Measurements from ENCODE around the gene RPS6KB1. TPM values are rescaled to one million over a fixed set of nuclear protein-coding genes. Genes with fewer than 3 reads are reported as not detected.

RPS6KB1 gene
- total RNA-seq, 1 experiment from 2014 or later = 21.6 TPM

DNA sequence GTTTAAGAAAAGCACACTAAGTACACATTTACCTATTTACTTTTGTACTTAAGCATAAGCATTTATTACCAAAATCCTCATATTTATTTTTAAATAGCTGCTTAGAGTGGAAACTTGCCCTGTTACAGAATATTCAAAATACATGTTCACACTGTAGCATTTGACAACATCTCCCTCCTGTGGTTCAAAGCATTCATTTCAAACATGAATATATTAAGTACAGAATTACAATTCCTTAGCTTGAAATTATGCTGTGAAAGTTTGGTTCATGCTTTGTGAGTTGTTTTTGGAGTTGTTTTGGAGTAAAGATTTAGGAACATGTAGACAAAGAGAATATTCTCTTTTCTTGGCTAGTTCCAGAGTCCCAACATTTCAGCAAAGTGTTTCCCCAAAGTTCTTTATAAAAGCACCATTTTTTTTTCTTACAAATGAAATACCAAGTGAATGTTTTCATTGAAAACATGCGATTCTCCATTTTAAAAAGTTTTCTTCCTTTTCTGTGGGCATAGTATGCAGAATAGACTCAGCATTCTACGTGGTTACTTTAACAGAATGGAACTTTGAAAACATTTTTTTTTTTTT lies 33.4 kb upstream of the RPS6KB1 start (continued):
- no peak for TF ChIP-seq E2F4 (CRISPR knock-in tag; IDR thresholded peaks at IDR 0.05; ENCODE audit: borderline replicate concordance, low read depth)
- TF ChIP-seq ZNF512 (CRISPR knock-in tag; IDR thresholded peaks at IDR 0.05; ENCODE audit: borderline replicate concordance) = no peak
- no peak for TF ChIP-seq NFE2L1 (CRISPR knock-in tag; IDR thresholded peaks at IDR 0.05)
- TF ChIP-seq ELF4 (CRISPR knock-in tag; IDR thresholded peaks at IDR 0.05; ENCODE audit: low read depth) = no peak

DNA sequence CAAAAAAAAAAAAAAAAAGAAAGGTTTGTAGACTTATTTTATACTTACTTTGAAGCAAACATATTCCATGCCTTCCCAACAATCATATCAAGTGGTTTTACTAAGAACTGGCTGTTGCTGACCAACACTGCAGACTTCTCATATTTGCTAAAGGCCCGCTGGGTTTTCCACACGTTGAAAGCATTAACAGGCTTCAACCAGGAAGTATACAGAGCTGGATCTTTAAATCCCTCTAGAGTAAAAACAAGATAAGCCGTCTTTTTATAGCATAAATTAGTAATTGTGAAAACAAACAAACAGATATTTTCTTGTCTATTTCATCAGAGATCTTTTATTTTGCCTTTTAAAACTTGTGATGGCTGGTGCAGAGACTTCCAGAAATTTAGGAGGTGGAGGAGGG lies 29.3 kb upstream of the RPS6KB1 start:
- H3K4me1 Mint-ChIP-seq = no peaks in the 10 kb centered on the region
- CTCF ChIA-PET = no interaction called here
- ATAC-seq (no peak), DNase-seq (ENCODE audit: low spot score) (no peak)
- TF ChIP-seq ZNF263 (CRISPR knock-in tag; IDR thresholded peaks at IDR 0.05; ENCODE audit: low read depth) (no peak), ZBTB21 (CRISPR knock-in tag; IDR thresholded peaks at IDR 0.05; ENCODE audit: borderline replicate concordance) (no peak), ATF1 (CRISPR knock-in tag; IDR thresholded peaks at IDR 0.05) (no peak), NR3C1 (CRISPR knock-in tag; conservative IDR thresholded peaks at IDR 0.05; ENCODE audit: low read depth) (no peak), JUN (CRISPR knock-in tag; IDR thresholded peaks at IDR 0.05) (no peak), IRF2 (CRISPR knock-in tag; IDR thresholded peaks at IDR 0.05; ENCODE audit: borderline replicate concordance, low read depth) (no peak), E2F4 (CRISPR knock-in tag; IDR thresholded peaks at IDR 0.05; ENCODE audit: borderline replicate concordance, low read depth) (no peak), ZNF121 (CRISPR knock-in tag; IDR thresholded peaks at IDR 0.05) (no peak), FOXJ3 (CRISPR knock-in tag; IDR thresholded peaks at IDR 0.05; ENCODE audit: borderline replicate concordance) (no peak), JAZF1 (CRISPR knock-in tag; IDR thresholded peaks at IDR 0.05) (no peak), CDX4 (CRISPR knock-in tag; IDR thresholded peaks at IDR 0.05; ENCODE audit: borderline replicate concordance) (no peak), SMAD4 (CRISPR knock-in tag; IDR thresholded peaks at IDR 0.05) (no peak), ESRRA (CRISPR knock-in tag; IDR thresholded peaks at IDR 0.05; ENCODE audit: borderline replicate concordance) (no peak), GABPB1 (CRISPR knock-in tag; IDR thresholded peaks at IDR 0.05) (no peak)
- TF ChIP-seq, protein P1, sequence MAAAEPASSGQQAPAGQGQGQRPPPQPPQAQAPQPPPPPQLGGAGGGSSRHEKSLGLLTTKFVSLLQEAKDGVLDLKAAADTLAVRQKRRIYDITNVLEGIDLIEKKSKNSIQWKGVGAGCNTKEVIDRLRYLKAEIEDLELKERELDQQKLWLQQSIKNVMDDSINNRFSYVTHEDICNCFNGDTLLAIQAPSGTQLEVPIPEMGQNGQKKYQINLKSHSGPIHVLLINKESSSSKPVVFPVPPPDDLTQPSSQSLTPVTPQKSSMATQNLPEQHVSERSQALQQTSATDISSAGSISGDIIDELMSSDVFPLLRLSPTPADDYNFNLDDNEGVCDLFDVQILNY (CRISPR knock-in tag; IDR thresholded peaks at IDR 0.05) = no peak
- TF ChIP-seq, protein P2, sequence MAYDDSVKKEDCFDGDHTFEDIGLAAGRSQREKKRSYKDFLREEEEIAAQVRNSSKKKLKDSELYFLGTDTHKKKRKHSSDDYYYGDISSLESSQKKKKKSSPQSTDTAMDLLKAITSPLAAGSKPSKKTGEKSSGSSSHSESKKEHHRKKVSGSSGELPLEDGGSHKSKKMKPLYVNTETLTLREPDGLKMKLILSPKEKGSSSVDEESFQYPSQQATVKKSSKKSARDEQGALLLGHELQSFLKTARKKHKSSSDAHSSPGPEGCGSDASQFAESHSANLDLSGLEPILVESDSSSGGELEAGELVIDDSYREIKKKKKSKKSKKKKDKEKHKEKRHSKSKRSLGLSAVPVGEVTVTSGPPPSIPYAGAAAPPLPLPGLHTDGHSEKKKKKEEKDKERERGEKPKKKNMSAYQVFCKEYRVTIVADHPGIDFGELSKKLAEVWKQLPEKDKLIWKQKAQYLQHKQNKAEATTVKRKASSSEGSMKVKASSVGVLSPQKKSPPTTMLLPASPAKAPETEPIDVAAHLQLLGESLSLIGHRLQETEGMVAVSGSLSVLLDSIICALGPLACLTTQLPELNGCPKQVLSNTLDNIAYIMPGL (CRISPR knock-in tag; IDR thresholded peaks at IDR 0.05) = no peak
- TF ChIP-seq, protein P3, sequence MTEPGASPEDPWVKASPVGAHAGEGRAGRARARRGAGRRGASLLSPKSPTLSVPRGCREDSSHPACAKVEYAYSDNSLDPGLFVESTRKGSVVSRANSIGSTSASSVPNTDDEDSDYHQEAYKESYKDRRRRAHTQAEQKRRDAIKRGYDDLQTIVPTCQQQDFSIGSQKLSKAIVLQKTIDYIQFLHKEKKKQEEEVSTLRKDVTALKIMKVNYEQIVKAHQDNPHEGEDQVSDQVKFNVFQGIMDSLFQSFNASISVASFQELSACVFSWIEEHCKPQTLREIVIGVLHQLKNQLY (CRISPR knock-in tag; IDR thresholded peaks at IDR 0.05) = no peak
- TF ChIP-seq, protein P4, sequence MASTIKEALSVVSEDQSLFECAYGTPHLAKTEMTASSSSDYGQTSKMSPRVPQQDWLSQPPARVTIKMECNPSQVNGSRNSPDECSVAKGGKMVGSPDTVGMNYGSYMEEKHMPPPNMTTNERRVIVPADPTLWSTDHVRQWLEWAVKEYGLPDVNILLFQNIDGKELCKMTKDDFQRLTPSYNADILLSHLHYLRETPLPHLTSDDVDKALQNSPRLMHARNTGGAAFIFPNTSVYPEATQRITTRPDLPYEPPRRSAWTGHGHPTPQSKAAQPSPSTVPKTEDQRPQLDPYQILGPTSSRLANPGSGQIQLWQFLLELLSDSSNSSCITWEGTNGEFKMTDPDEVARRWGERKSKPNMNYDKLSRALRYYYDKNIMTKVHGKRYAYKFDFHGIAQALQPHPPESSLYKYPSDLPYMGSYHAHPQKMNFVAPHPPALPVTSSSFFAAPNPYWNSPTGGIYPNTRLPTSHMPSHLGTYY (CRISPR knock-in tag; IDR thresholded peaks at IDR 0.05) = no peak
- POLR2A ChIA-PET = no interaction called here
- H3K9me3 Mint-ChIP-seq = no peaks in the 10 kb centered on the region
- H3K4me3 Mint-ChIP-seq = no peak overlapping the region
- no peaks in the 10 kb centered on the region for H3K27me3 Mint-ChIP-seq (ENCODE audit: low read depth)
- no peak overlapping the region for H3K27ac Mint-ChIP-seq
- H3K36me3 Mint-ChIP-seq = peaks cover 31% of the 10 kb centered on the region
